Measurements from ENCODE around the gene SLC44A4.
A peak's percentile ranks its signal among the peaks of the same experiment; 100 is the strongest.

- TF ChIP-seq, protein P1, sequence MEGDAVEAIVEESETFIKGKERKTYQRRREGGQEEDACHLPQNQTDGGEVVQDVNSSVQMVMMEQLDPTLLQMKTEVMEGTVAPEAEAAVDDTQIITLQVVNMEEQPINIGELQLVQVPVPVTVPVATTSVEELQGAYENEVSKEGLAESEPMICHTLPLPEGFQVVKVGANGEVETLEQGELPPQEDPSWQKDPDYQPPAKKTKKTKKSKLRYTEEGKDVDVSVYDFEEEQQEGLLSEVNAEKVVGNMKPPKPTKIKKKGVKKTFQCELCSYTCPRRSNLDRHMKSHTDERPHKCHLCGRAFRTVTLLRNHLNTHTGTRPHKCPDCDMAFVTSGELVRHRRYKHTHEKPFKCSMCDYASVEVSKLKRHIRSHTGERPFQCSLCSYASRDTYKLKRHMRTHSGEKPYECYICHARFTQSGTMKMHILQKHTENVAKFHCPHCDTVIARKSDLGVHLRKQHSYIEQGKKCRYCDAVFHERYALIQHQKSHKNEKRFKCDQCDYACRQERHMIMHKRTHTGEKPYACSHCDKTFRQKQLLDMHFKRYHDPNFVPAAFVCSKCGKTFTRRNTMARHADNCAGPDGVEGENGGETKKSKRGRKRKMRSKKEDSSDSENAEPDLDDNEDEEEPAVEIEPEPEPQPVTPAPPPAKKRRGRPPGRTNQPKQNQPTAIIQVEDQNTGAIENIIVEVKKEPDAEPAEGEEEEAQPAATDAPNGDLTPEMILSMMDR (tag by site-specific recombination; IDR thresholded peaks at IDR 0.05), result peak; percentile 42; the same call in 1 of the 2 replicates
- TF ChIP-seq ZNF747 (tag by site-specific recombination; IDR thresholded peaks at IDR 0.05) (no peak), GLI4 (tag by site-specific recombination; IDR thresholded peaks at IDR 0.05) (no peak), BCL11A (tag by site-specific recombination; IDR thresholded peaks at IDR 0.05; ENCODE audit: low read depth) (no peak), KLF9 (tag by site-specific recombination; IDR thresholded peaks at IDR 0.05; ENCODE audit: low read depth) (no peak), SP3 (tag by site-specific recombination; IDR thresholded peaks at IDR 0.05) (no peak), ZNF785 (tag by site-specific recombination; IDR thresholded peaks at IDR 0.05) (no peak), ZNF335 (tag by site-specific recombination; conservative IDR thresholded peaks at IDR 0.05) (no peak)
- TF ChIP-seq, protein P2, sequence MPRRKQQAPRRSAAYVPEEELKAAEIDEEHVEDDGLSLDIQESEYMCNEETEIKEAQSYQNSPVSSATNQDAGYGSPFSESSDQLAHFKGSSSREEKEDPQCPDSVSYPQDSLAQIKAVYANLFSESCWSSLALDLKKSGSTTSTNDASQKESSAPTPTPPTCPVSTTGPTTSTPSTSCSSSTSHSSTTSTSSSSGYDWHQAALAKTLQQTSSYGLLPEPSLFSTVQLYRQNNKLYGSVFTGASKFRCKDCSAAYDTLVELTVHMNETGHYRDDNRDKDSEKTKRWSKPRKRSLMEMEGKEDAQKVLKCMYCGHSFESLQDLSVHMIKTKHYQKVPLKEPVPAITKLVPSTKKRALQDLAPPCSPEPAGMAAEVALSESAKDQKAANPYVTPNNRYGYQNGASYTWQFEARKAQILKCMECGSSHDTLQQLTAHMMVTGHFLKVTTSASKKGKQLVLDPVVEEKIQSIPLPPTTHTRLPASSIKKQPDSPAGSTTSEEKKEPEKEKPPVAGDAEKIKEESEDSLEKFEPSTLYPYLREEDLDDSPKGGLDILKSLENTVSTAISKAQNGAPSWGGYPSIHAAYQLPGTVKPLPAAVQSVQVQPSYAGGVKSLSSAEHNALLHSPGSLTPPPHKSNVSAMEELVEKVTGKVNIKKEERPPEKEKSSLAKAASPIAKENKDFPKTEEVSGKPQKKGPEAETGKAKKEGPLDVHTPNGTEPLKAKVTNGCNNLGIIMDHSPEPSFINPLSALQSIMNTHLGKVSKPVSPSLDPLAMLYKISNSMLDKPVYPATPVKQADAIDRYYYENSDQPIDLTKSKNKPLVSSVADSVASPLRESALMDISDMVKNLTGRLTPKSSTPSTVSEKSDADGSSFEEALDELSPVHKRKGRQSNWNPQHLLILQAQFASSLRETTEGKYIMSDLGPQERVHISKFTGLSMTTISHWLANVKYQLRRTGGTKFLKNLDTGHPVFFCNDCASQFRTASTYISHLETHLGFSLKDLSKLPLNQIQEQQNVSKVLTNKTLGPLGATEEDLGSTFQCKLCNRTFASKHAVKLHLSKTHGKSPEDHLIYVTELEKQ (tag by site-specific recombination; IDR thresholded peaks at IDR 0.05; ENCODE audit: borderline replicate concordance), result no peak
- TF ChIP-seq, protein P3, sequence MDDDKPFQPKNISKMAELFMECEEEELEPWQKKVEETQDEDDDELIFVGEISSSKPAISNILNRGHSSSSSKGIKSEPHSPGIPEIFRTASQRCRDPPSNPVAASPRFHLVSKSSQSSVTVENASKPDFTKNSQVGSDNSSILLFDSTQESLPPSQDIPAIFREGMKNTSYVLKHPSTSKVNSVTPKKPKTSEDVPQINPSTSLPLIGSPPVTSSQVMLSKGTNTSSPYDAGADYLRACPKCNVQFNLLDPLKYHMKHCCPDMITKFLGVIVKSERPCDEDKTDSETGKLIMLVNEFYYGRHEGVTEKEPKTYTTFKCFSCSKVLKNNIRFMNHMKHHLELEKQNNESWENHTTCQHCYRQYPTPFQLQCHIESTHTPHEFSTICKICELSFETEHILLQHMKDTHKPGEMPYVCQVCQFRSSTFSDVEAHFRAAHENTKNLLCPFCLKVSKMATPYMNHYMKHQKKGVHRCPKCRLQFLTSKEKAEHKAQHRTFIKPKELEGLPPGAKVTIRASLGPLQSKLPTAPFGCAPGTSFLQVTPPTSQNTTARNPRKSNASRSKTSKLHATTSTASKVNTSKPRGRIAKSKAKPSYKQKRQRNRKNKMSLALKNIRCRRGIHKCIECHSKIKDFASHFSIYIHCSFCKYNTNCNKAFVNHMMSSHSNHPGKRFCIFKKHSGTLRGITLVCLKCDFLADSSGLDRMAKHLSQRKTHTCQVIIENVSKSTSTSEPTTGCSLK (tag by site-specific recombination; IDR thresholded peaks at IDR 0.05), result no peak
- TF ChIP-seq, protein P4, sequence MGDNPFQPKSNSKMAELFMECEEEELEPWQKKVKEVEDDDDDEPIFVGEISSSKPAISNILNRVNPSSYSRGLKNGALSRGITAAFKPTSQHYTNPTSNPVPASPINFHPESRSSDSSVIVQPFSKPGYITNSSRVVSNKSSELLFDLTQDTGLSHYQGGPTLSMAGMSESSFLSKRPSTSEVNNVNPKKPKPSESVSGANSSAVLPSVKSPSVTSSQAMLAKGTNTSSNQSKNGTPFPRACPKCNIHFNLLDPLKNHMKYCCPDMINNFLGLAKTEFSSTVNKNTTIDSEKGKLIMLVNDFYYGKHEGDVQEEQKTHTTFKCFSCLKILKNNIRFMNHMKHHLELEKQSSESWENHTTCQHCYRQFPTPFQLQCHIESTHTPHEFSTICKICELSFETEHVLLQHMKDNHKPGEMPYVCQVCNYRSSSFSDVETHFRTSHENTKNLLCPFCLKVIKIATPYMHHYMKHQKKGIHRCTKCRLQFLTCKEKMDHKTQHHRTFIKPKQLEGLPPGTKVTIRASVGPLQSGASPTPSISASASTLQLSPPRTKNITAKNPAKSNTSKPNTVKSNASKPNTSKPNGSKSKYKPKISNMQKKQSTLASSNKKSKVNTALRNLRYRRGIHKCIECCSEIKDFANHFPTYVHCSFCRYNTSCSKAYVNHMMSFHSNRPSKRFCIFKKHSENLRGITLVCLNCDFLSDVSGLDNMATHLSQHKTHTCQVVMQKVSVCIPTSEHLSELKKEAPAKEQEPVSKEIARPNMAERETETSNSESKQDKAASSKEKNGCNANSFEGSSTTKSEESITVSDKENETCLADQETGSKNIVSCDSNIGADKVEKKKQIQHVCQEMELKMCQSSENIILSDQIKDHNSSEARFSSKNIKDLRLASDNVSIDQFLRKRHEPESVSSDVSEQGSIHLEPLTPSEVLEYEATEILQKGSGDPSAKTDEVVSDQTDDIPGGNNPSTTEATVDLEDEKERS (tag by site-specific recombination; IDR thresholded peaks at IDR 0.05), result no peak
These were observed 8.3 kb downstream of the SLC44A4 start for GRCh38 chr6:31870385-31870921.
